Medulla oblongata (tissue), 1 donor: Measurements from ENCODE around the gene ZNF580.

Experiments used
- DNase-seq: peaks from one replicate; pipeline ENCODE4 v3.0.0-alpha.2; 2015; ENCODE audit errors: extremely low spot score

Gene ZNF580

GRCh38 chr19:55624109-55625003 is 16.4 kb upstream of the ZNF580 start, which contains the start of gene ZNF784:
Gene ZNF784, minus strand, starts transcription at chr19:55624566. Its CDS starts 5 bp downstream, at chr19:55624561.
- DNase-seq, result peak; percentile 93

- no peak for DNase-seq
Measured at GRCh38 chr19:55625004-55625326, 15.8 kb upstream of the ZNF580 start.

GRCh38 chr19:55626350-55626749 is 14.5 kb upstream of the ZNF580 start:
- DNase-seq, result no peak

- DNase-seq, result peak; percentile 97
Measured at GRCh38 chr19:55632463-55632834, 8.4 kb upstream of the ZNF580 start.

GRCh38 chr19:55633861-55634260 is 6.9 kb upstream of the ZNF580 start:
- no peak for DNase-seq

- no peak for DNase-seq
Measured at GRCh38 chr19:55635334-55635717, 5.5 kb upstream of the ZNF580 start.

- DNase-seq, result peak; percentile 1
Measured at GRCh38 chr19:55635856-55636440, 4.9 kb upstream of the ZNF580 start.

- no peak for DNase-seq
Measured at GRCh38 chr19:55636723-55637122, 4.1 kb upstream of the ZNF580 start.

GRCh38 chr19:55637534-55637933 is 3.3 kb upstream of the ZNF580 start:
- DNase-seq, result no peak

- DNase-seq, result peak; percentile 8
Measured at GRCh38 chr19:55638864-55639359, 1.9 kb upstream of the ZNF580 start.

- DNase-seq, result peak; percentile 52
Measured at GRCh38 chr19:55640043-55640576, 692 bp upstream of the ZNF580 start.

GRCh38 chr19:55641426-55642152 is 787 bp downstream of the ZNF580 start:
- DNase-seq, result peak; percentile 19

GRCh38 chr19:55642153-55643002 is 1.6 kb downstream of the ZNF580 start:
- DNase-seq, result peak; percentile 19

- DNase-seq, result peak; percentile 58
Measured at GRCh38 chr19:55643003-55643886, 2.4 kb downstream of the ZNF580 start, which contains the start of gene ZNF581. Gene ZNF581, plus strand, starts transcription at chr19:55643649. Its CDS starts 923 bp downstream, at chr19:55644572.

GRCh38 chr19:55643887-55644176 is 3.0 kb downstream of the ZNF580 start:
- DNase-seq, result no peak

- DNase-seq, result no peak
Measured at GRCh38 chr19:55644191-55644833, 3.5 kb downstream of the ZNF580 start.

- DNase-seq, result no peak
Measured at GRCh38 chr19:55644842-55645511, 4.2 kb downstream of the ZNF580 start.

- no peak for DNase-seq
Measured at GRCh38 chr19:55645512-55645881, 4.7 kb downstream of the ZNF580 start.
